K562 (cell line): Measurements from ENCODE around the gene SET. TPM values are rescaled to one million over a fixed set of nuclear protein-coding genes. Genes with fewer than 3 reads are reported as not detected.
"Not testable (repeated sequence)": the region's sequence is repeated elsewhere in the genome, so short reads cannot be mapped to it uniquely, and the experiment has no call there.

Experiments
- ATAC-seq: fragments of 200-7000 bp; cut with Tn5 transposase; 3 replicates; pipeline ENCODE4 v1.9.1; 2020; ENCODE audit warnings: moderate library complexity
- BruUV-seq: library from RNA; stranded (reverse); fragments of 400-500 nt; replicated peaks from 2 replicates; lab custom pipeline; 2021; lab: Mats Ljungman, UMichigan
- CTCF ChIA-PET: fragments of 300-600 bp; formaldehyde crosslinking; extraction: SDS; loops from one replicate; lab custom pipeline; 2021; ENCODE audit warnings: low intra/inter-chr PET ratio; lab: Yijun Ruan, JAX
- POLR2A ChIA-PET: fragments of 300-600, 350-650 bp; sonication (Branson Sonifier 250); formaldehyde crosslinking; extraction: SDS; loops from one replicate; lab custom pipeline; 2021; ENCODE audit warnings: antibody characterized with exemption, inconsistent platforms; lab: Yijun Ruan, JAX
- DNase-seq, 4 experiments: peaks; one replicate each; pipeline versions ENCODE4 v3.0.0 to v3.0.0-alpha.2; 2011 to 2018; ENCODE audit warnings: low spot score in 3 of 4, mixed read lengths in 3 of 4; ENCODE audit errors: extremely low read depth in 1 of 4
- FAIRE-seq: peaks from 2 replicates; lab custom pipeline; 2011; peaks lifted over from hg19 to GRCh38; lab: Jason Lieb, UNC
- H2AFZ ChIP-seq: 2 replicates; pipeline ENCODE4 v1.6.0; 2011; ENCODE audit warnings: low read depth, low read length, control low read depth, inconsistent platforms
- H3K27ac ChIP-seq: fragments of 200-600 bp; 3 replicates; pipeline ENCODE4 v1.8.0; 2011; ENCODE audit warnings: low read depth, mild to moderate bottlenecking, control low read depth, inconsistent platforms, low read length, moderate library complexity, mixed read lengths; ENCODE audit errors: extremely low read depth
- H3K27me3 ChIP-seq, 2 experiments: fragments of 300-600 bp in 1 of 2; 2 replicates in 1 of 2; 3 replicates in 1 of 2; pipeline versions ENCODE4 v1.6.0 to v1.8.0; 2011; ENCODE audit warnings: inconsistent platforms in 2 of 2, low read length in 2 of 2, mild to moderate bottlenecking in 1 of 2, mixed read lengths in 1 of 2, moderate library complexity in 1 of 2; ENCODE audit not compliant: control insufficient read depth in 2 of 2, insufficient read depth in 2 of 2
- H3K36me3 ChIP-seq: fragments of 300-600 bp; 3 replicates; pipeline ENCODE4 v1.8.0; 2011; ENCODE audit warnings: mild to moderate bottlenecking, low read length, inconsistent platforms; ENCODE audit not compliant: control insufficient read depth, insufficient read depth
- H3K4me1 ChIP-seq, 2 experiments: fragments of 200-600 bp in 1 of 2; replicated peaks in 1 of 2; 2 replicates in 1 of 2; 3 replicates in 1 of 2; pipeline versions ENCODE4 v1.5.1 to v1.8.0; 2011; ENCODE audit warnings: inconsistent platforms in 2 of 2, low read length in 2 of 2, mild to moderate bottlenecking in 1 of 2, mixed read lengths in 1 of 2, moderate library complexity in 1 of 2; ENCODE audit not compliant: control insufficient read depth in 2 of 2, insufficient read depth in 2 of 2
- H3K4me2 ChIP-seq: 2 replicates; pipeline ENCODE4 v1.6.1; 2011; ENCODE audit warnings: low read length, control low read depth, inconsistent platforms, mixed read lengths; ENCODE audit not compliant: insufficient read depth
- H3K4me3 ChIP-seq: fragments of 200-600 bp; sonication (generic), shearing (Covaris generic); 2 replicates; pipeline ENCODE4 v1.5.1; 2016; ENCODE audit warnings: control low read depth, inconsistent platforms
- H3K79me2 ChIP-seq: fragments of 200-600 bp; 3 replicates; pipeline ENCODE4 v1.8.0; 2011; ENCODE audit warnings: low read length, inconsistent platforms; ENCODE audit not compliant: control insufficient read depth, insufficient read depth
- H3K9ac ChIP-seq, 2 experiments: 2 replicates each; pipeline versions ENCODE4 v1.6.0 to v1.6.1; 2011; ENCODE audit warnings: low read depth in 2 of 2, low read length in 2 of 2, control low read depth in 1 of 2, inconsistent platforms in 1 of 2, mild to moderate bottlenecking in 1 of 2, mixed read lengths in 1 of 2; ENCODE audit not compliant: insufficient read depth in 1 of 2
- H3K9me1 ChIP-seq: one replicate; pipeline ENCODE4 v1.6.0; 2011; ENCODE audit warnings: inconsistent platforms, mild to moderate bottlenecking, low read length, moderate library complexity; ENCODE audit not compliant: control insufficient read depth, insufficient read depth
- H3K9me3 ChIP-seq: replicated peaks from 2 replicates; pipeline ENCODE4 v1.5.1; 2011; ENCODE audit warnings: low read depth, low read length, inconsistent platforms; ENCODE audit not compliant: control insufficient read depth, insufficient read depth
- H4K20me1 ChIP-seq: replicated peaks from 2 replicates; pipeline ENCODE4 v1.6.1; 2011; ENCODE audit warnings: low read length, inconsistent platforms, mixed read lengths; ENCODE audit not compliant: control insufficient read depth, insufficient read depth
- ZBTB33 ChIP-seq: sonication (generic); formaldehyde crosslinking; IDR thresholded peaks from 2 replicates; pipeline ENCODE4 v1.8.1; 2023; ENCODE audit warnings: mild to moderate bottlenecking, missing genetic modification reagents
- WGBS: fragments of 100-300 bp; shearing (Covaris generic); methylation state at CpG from one replicate; pipeline ENCODE4 v1.1.6; 2016; ENCODE audit warnings: low coverage, mixed read lengths; ENCODE audit not compliant: insufficient coverage; ENCODE audit errors: missing lambda C conversion rate; 5-methylcytosine and 5-hydroxymethylcytosine counted together
- in situ Hi-C: fragments of 300-500 bp; cut with MboI; formaldehyde crosslinking; loops from 4 replicates; pipeline ENCODE4 v1.15.0; 2018; ENCODE audit warnings: inconsistent platforms, mixed read lengths
- intact Hi-C: fragments of 100-400 bp; cut with micrococcal nuclease; formaldehyde crosslinking; loops from 2 replicates; pipeline ENCODE4 v1.14.2; 2022
- polyA plus RNA-seq, 8 experiments: library from polyadenylated mRNA; depleted of rRNA in 4 of 8; stranded (reverse) in 5 of 8; unstranded in 3 of 8; fragments of >200 nt; fragmentation: Nextera tagmentation in 2 of 8; fragmentation: Illumina TruSeq in 1 of 8; extraction: Ambion mirVana in 2 of 8; extraction: Trizol in 1 of 8; gene quantifications; 2 replicates each; pipeline versions ENCODE4 v1.2.1 to v1.2.3, GENCODE V29; 2011 to 2014; ENCODE audit warnings: inconsistent platforms in 1 of 8, missing spikeins in 1 of 8
- total RNA-seq, 7 experiments: library from RNA; depleted of rRNA in 6 of 7; stranded (reverse); fragments of >200 nt in 6 of 7; fragmentation: Illumina TruSeq in 2 of 7; extraction: Trizol in 2 of 7; gene quantifications; 2 replicates each; pipeline versions ENCODE4 v1.2.1 to v1.2.3, GENCODE V29; 2011 to 2021; ENCODE audit warnings: low replicate concordance in 1 of 7

SET gene
- total and polyA plus RNA-seq, 9 of the 15 experiments (the other 6 are each of a cell fraction or from before 2014, with no cell fraction given): 404 to 1,447 (median 907) TPM

- not testable (repeated sequence) for H4K20me1 ChIP-seq, H3K9ac ChIP-seq, BruUV-seq, H3K27me3 ChIP-seq, H3K27ac ChIP-seq, H3K4me2 ChIP-seq, FAIRE-seq, DNase-seq, H3K9me1 ChIP-seq, H3K9me3 ChIP-seq, ATAC-seq, H2AFZ ChIP-seq, H3K4me3 ChIP-seq
- in situ Hi-C loops (loop anchor here (5.0 to 10.0 kb wide), 4 partner anchors 357 to 1086 kb away; partner anchors contain the start of gene SLC27A4), intact Hi-C loops (loop anchor here (10.0 kb wide), 1 partner anchor 976 kb away; no protein-coding TSS in a partner anchor)
- peak; percentile 54; the same call in 1 of the 2 replicates for TF ChIP-seq ZBTB33 (CRISPR knock-in tag)
- Histone ChIP-seq H3K79me2 (peaks cover 21% of the 10 kb centered on the region), H3K4me1 (peaks cover 9 to 24% of the 10 kb centered on the region in 2 experiments), H3K36me3 (peaks cover 39% of the 10 kb centered on the region)
- ChIA-PET POLR2A (interaction anchor here (0.6 to 3.7 kb wide), 6 partner anchors 15 to 525 kb away, joined by 3 to 65 read pairs (median 6); no protein-coding TSS in a partner anchor), CTCF (interaction anchor here (0.6 kb wide), 2 partner anchors 291 to 508 kb away, joined by 3 to 6 read pairs; partner anchors contain the start of gene CIZ1)
- WGBS: 93% methylated on average over 28 of the region's 30 CpGs
Observed at GRCh38 chr9:128699096-128699795, 10.2 kb downstream of the SET start.
